K562 (cell line): Measurements from ENCODE around the gene APLP1. TPM values are rescaled to one million over a fixed set of nuclear protein-coding genes. Genes with fewer than 3 reads are reported as not detected.

ENCODE experiments used
- ADNP ChIP-seq: fragments of 200-800 bp; sonication (Bioruptor generic); IDR thresholded peaks from 2 replicates; pipeline ENCODE4 v1.6.1; 2016; ENCODE audit warnings: missing genetic modification characterization, missing compliant biosample characterization
- ATF7 ChIP-seq: fragments of 450-650 bp; IDR thresholded peaks from 2 replicates; pipeline ENCODE4 v1.7.1; 2014; ENCODE audit warnings: mild to moderate bottlenecking, moderate library complexity
- CTBP1 ChIP-seq: fragments of 450-650 bp; IDR thresholded peaks from 2 replicates; pipeline ENCODE4 v1.6.1; 2016; ENCODE audit warnings: borderline replicate concordance
- E4F1 ChIP-seq: fragments of 250-450 bp; sonication (Bioruptor Pico); IDR thresholded peaks from 2 replicates; pipeline ENCODE4 v1.5.0; 2021; ENCODE audit warnings: mild to moderate bottlenecking, borderline replicate concordance
- ELF2 ChIP-seq: fragments of 250-450 bp; sonication (Bioruptor Pico); IDR thresholded peaks from 2 replicates; pipeline ENCODE4 v1.5.0; 2021; ENCODE audit warnings: mild to moderate bottlenecking
- EP400 ChIP-seq: fragments of 450-650 bp; IDR thresholded peaks from 2 replicates; pipeline ENCODE4 v1.6.1; 2017; ENCODE audit warnings: antibody characterized with exemption, mild to moderate bottlenecking, moderate library complexity
- ESRRA ChIP-seq: fragments of 450-650 bp; IDR thresholded peaks from 2 replicates; pipeline ENCODE4 v1.6.1; 2014; ENCODE audit warnings: low read depth, mild to moderate bottlenecking, moderate library complexity, borderline replicate concordance
- FOXM1 ChIP-seq, 2 experiments: fragments of 450-650 bp in 1 of 2; sonication (generic) in 1 of 2; formaldehyde crosslinking in 1 of 2; IDR thresholded peaks; 2 replicates each; pipeline versions ENCODE4 v1.6.1 to v1.9.0; 2017 to 2022; ENCODE audit warnings: low read depth in 2 of 2, mild to moderate bottlenecking in 2 of 2, missing genetic modification reagents in 1 of 2, moderate library complexity in 1 of 2
- GTF2E2 ChIP-seq: fragments of 200-800 bp; sonication (Bioruptor generic); IDR thresholded peaks from 2 replicates; pipeline ENCODE4 v1.6.1; 2016; ENCODE audit warnings: missing genetic modification characterization, missing compliant biosample characterization
- HMG20B ChIP-seq: fragments of 250-450 bp; sonication (Bioruptor Pico); IDR thresholded peaks from 2 replicates; pipeline ENCODE4 v1.5.0; 2021; ENCODE audit warnings: mild to moderate bottlenecking
- JUND ChIP-seq, 2 experiments: IDR thresholded peaks; 2 replicates in 1 of 2; 3 replicates in 1 of 2; pipeline ENCODE4 v1.6.1; 2011; ENCODE audit warnings: borderline replicate concordance in 2 of 2, low read depth in 2 of 2, low read length in 2 of 2, improper control_type of control experiment in 1 of 2, missing biosample characterization in 1 of 2, missing genetic modification characterization in 1 of 2, missing genetic modification reagents in 1 of 2
- MITF ChIP-seq: IDR thresholded peaks from 2 replicates; pipeline ENCODE4 v1.6.1; 2014; ENCODE audit warnings: antibody characterized with exemption
- NEUROD1 ChIP-seq: fragments of 150-350 bp; IDR thresholded peaks from 2 replicates; pipeline ENCODE4 v1.6.1; 2014; ENCODE audit warnings: borderline replicate concordance, low read length, low read depth; ENCODE audit not compliant: partially characterized antibody
- NR1H2 ChIP-seq: sonication (generic); formaldehyde crosslinking; IDR thresholded peaks from 2 replicates; pipeline ENCODE4 v1.4.0; 2020; ENCODE audit warnings: mild to moderate bottlenecking, missing genetic modification reagents
- POLR3A ChIP-seq: IDR thresholded peaks from 2 replicates; pipeline ENCODE4 v1.6.1; 2011; ENCODE audit warnings: borderline replicate concordance, mild to moderate bottlenecking, moderate library complexity; ENCODE audit not compliant: insufficient read length, insufficient read depth; ENCODE audit errors: extremely low read depth
- TAF9B ChIP-seq: fragments of 450-650 bp; IDR thresholded peaks from 2 replicates; pipeline ENCODE4 v1.6.1; 2018; ENCODE audit warnings: mild to moderate bottlenecking; ENCODE audit not compliant: partially characterized antibody
- UBTF ChIP-seq, 2 experiments: IDR thresholded peaks; 2 replicates each; pipeline ENCODE4 v1.6.1; 2012; ENCODE audit warnings: improper control_type of control experiment in 2 of 2, low read depth in 2 of 2, low read length in 2 of 2, borderline replicate concordance in 1 of 2
- ZBTB17 ChIP-seq: fragments of 450-650 bp; formaldehyde crosslinking; IDR thresholded peaks from 2 replicates; pipeline ENCODE4 v1.4.0; 2020; ENCODE audit warnings: mild to moderate bottlenecking
- ZNF143 ChIP-seq: sonication (generic); formaldehyde crosslinking; IDR thresholded peaks from 2 replicates; pipeline ENCODE4 v1.9.0; 2022; ENCODE audit warnings: mild to moderate bottlenecking, missing genetic modification reagents
- ZNF785 ChIP-seq: fragments of 250-450 bp; sonication (Bioruptor Pico); IDR thresholded peaks from 2 replicates; pipeline ENCODE4 v1.4.0; 2020; ENCODE audit warnings: mild to moderate bottlenecking
- polyA plus RNA-seq, 8 experiments: library from polyadenylated mRNA; depleted of rRNA in 4 of 8; stranded (reverse) in 5 of 8; unstranded in 3 of 8; fragments of >200 nt; fragmentation: Nextera tagmentation in 2 of 8; fragmentation: Illumina TruSeq in 1 of 8; extraction: Ambion mirVana in 2 of 8; extraction: Trizol in 1 of 8; gene quantifications; 2 replicates each; pipeline versions ENCODE4 v1.2.1 to v1.2.3, GENCODE V29; 2011 to 2014; ENCODE audit warnings: inconsistent platforms in 1 of 8, missing spikeins in 1 of 8
- total RNA-seq, 7 experiments: library from RNA; depleted of rRNA in 6 of 7; stranded (reverse); fragments of >200 nt in 6 of 7; fragmentation: Illumina TruSeq in 2 of 7; extraction: Trizol in 2 of 7; gene quantifications; 2 replicates each; pipeline versions ENCODE4 v1.2.1 to v1.2.3, GENCODE V29; 2011 to 2021; ENCODE audit warnings: low replicate concordance in 1 of 7

Gene APLP1
- total and polyA plus RNA-seq, 9 of the 15 experiments (the other 6 are each of a cell fraction or from before 2014, with no cell fraction given): 0.69 to 9.9 (median 4.7) TPM

DNA sequence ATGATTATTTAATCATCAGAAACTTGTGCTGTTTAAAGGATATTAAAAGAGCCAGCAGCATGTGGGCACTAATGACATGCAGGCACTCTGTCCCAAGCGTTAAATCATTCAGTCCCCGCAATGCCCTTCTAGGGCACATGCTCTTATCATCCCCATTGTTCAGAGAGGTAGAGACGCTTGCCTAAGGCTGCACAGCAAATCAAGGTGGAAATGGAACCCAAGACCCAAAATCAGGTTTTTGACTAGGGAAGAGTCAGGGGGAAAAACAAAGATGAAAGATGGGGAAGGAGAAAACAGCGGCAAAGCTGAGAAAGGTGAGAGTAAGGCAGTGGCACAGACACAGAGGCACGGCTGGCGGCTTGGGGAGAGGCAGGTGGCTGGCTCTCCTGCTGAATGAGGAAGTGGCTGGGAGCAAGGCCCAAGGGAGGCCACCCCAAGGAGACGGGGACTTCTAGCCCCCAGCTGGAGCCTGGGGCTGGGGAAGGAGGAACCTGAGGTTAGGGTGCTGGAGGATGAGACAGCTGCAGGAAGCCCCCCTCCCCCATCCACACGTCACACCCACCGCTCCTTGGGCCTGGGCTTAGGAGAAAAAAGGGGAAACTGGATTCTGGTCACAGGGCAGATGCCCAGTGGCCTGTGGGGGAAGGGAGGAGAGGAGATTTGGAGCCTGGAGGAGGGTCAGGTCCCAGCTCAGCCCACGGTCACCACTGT lies 40.8 kb downstream of the APLP1 start (continued):
- TF ChIP-seq ADNP (tag) (peak; percentile 94), UBTF (IDR thresholded peaks at IDR 0.05; ENCODE audit: borderline replicate concordance in 1 of 2, low read depth in 2 of 2, low read length in 2 of 2) (peak in 1 of 2 experiments; percentile 54; a peak in 1 of 4 replicates), ATF7 (0 out of 2 replicates have a peak, but pooled peaks have one; percentile 54), ZNF143 (CRISPR knock-in tag) (0 out of 2 replicates have a peak, but pooled peaks have one; percentile 28), TAF9B (no peak), POLR3A (no peak), ZBTB17 (CRISPR knock-in tag) (no peak), FOXM1 (IDR thresholded peaks at IDR 0.05; ENCODE audit: low read depth) (no peak), FOXM1 (CRISPR knock-in tag; IDR thresholded peaks at IDR 0.05; ENCODE audit: low read depth) (no peak), NR1H2 (CRISPR knock-in tag) (no peak), MITF (no peak), ELF2 (no peak), HMG20B (CRISPR knock-in tag) (no peak), JUND (IDR thresholded peaks at IDR 0.05; ENCODE audit: borderline replicate concordance, low read depth, low read length) (peak; percentile 40; the same call in 1 of the 2 replicates), JUND (tag; IDR thresholded peaks at IDR 0.05; ENCODE audit: borderline replicate concordance, low read depth, low read length) (no peak), ESRRA (0 out of 2 replicates have a peak, but pooled peaks have one; percentile 57), E4F1 (no peak), GTF2E2 (tag) (no peak), NEUROD1 (peak; percentile 45), CTBP1 (peak; percentile 79; the same call in 1 of the 2 replicates), EP400 (no peak), ZNF785 (no peak)
